ENCODE results near the gene RALY.
"Not testable (repeated sequence)": the region's sequence is repeated elsewhere in the genome, so short reads cannot be mapped to it uniquely, and the experiment has no call there.

The RALY gene

GRCh38 chr20:34111702-34112599, 118.2 kb downstream of the RALY start, which contains the start of gene EIF2S2:
TSS of gene EIF2S2 (minus strand) at chr20:34112243. CDS start at chr20:34112110, 133 bp downstream.
- peak; percentile 93 for DNase-seq

DNA sequence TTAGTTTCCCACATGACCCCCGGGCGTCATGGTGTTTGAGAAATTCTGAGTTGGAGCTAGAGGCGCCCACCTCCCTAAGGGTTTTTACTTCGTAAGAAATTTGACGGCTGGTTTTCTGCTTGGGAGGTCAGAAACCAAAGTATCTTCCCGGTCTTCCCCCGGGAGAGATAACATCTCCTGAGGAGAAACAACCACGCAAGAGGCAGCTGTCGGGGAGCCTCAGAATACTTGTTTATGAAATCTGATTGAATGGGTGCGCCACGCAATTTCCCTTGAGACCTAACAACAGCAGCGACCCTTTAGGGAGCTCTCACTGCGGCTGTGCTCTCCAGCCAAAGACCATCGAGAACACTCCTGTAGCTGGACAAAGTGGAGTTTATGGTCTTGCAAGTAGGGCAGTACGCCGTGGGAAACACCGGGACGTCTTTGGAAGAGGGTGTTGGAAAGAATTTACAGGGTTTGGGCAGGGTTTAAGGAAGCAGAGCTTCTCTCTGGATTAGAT, 118.9 kb downstream of the RALY start:
- no peak for DNase-seq

GRCh38 chr20:34114809-34115208, 121.1 kb downstream of the RALY start:
- DNase-seq: no peak

- DNase-seq: no peak
These were observed 121.5 kb downstream of the RALY start for GRCh38 chr20:34115232-34115631.

GRCh38 chr20:34120213-34120612, 126.5 kb downstream of the RALY start:
- DNase-seq: no peak

- DNase-seq: no peak
These were observed 128.7 kb downstream of the RALY start for GRCh38 chr20:34122274-34122980.

- no peak for DNase-seq
These were observed 129.6 kb downstream of the RALY start for GRCh38 chr20:34123309-34123708.

DNA sequence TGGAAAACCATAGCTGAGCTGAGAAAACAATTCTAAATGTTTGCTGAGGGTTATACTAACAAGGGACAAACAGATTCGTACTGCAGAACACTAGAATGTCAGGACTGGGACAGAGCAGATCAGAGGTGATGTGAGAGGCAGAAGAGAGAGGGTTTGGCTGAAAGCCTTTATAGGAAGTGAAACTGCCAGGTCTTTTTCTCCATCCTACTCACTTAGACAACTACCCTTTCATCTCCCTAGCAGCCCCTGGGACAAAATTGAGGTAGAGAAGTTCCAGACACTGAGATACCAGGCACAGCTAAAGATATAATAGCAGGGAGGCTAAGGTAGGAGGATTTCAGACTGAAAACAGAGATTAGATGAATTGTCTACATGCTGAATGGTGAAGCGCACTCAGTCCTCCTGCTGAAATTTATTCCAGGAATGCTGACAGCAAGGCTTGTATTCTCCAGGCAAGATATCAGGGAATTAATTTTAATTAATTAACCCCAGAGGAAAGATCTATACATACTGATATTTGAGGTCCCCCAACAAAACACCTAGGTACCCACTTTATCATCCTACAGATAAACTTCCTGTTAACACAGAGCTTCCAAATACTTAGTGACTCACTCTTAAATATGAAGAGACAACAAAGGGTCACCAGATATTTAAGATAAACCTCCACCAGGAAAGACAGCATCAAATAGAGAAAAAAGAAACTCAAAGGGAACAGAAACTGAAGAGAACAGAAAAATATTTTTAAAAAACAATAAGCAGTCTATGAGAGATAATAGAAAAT, 130.9 kb downstream of the RALY start:
- no peak for DNase-seq

DNA sequence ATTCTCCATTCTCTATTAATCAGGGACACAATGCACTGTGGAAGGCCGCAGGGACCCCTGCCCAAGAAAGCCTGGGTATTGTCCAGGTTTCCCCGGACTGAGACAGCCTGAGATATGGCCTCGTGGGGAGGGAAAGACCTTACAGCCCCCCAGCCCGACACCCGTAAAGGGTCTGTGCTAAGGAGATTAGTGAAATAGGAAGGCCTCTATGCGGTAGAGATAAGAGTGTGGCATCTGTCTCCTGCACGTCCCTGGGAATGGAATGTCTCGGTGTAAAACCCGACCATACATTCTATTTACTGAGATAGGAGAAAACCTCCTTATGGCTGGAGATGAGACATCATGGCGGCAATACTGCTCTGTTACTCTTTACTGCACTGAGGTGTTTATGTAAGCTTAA, 134.1 kb downstream of the RALY start:
- DNase-seq: no peak

DNA sequence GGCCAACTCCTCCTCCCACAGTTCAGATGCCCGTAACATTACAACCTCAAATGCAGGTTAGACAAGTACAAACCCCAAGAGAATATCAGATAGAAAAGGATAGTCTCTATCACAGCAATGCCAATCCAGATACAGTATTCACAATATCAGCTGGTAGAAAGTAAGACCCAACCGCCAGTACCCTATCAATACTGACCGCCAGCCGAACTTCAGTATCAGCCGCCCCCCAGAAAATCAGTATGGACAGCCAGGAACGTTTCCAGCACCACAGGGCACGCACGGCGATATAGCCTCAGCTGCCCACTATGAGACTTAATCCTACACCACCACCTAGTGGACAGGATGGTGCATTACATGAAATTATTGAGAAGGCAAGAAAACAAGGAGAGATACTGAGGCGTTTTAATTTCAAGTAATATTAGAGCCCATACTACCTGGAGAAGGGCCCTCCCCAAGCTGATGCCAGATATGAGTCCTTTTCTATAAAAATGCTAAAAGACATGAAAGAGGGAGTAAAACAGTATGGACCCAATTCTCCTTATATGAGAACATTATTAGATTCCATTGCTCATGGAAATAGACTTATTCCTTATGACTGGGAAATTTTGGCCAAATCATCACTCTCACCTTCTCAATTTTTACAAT, 135.9 kb downstream of the RALY start:
- peak; percentile 50 for DNase-seq

- DNase-seq: no peak
These were observed 137.8 kb downstream of the RALY start for GRCh38 chr20:34131491-34131890.

- DNase-seq: not testable (repeated sequence)
These were observed 138.8 kb downstream of the RALY start for GRCh38 chr20:34132491-34132890.

GRCh38 chr20:34132943-34133342, 139.2 kb downstream of the RALY start:
- DNase-seq: not testable (repeated sequence)

DNA sequence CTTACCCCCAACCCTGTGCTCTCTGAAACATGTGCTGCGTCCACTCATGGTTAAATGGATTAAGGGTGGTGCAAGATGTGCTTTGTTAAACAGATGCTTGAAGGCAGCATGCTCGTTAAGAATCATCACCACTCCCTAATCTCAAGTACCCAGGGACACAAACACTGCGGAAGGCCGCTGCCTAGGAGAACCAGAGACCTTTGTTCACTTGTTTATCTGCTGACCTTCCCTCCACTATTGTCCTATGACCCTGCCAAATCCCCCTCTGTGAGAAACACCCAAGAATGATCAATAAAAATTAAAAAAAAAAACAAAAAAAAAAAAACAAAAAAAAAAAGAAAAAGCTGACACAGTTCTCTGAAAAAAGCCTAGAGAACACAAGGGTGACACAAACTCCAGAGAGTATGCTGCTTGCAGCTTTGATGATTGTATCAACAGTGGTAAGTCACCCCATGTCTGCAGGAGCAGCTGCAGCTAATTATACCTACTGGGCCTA, 139.7 kb downstream of the RALY start:
- DNase-seq: not testable (repeated sequence)
